Measurements from ENCODE around the gene SEMA5A.

GRCh38 chr5:9197881-9198260, 348.0 kb downstream of the SEMA5A start:
- TF ChIP-seq CTCF (IDR thresholded peaks at IDR 0.05) (no peak), EZH2 (IDR thresholded peaks at IDR 0.05) (no peak), EZH2phosphoT487 (IDR thresholded peaks at IDR 0.05) (no peak)
